ENCODE measurements around the gene LMX1B.

- no peak for TF ChIP-seq POLR2A (IDR thresholded peaks at IDR 0.05)
- TF ChIP-seq, protein P1, sequence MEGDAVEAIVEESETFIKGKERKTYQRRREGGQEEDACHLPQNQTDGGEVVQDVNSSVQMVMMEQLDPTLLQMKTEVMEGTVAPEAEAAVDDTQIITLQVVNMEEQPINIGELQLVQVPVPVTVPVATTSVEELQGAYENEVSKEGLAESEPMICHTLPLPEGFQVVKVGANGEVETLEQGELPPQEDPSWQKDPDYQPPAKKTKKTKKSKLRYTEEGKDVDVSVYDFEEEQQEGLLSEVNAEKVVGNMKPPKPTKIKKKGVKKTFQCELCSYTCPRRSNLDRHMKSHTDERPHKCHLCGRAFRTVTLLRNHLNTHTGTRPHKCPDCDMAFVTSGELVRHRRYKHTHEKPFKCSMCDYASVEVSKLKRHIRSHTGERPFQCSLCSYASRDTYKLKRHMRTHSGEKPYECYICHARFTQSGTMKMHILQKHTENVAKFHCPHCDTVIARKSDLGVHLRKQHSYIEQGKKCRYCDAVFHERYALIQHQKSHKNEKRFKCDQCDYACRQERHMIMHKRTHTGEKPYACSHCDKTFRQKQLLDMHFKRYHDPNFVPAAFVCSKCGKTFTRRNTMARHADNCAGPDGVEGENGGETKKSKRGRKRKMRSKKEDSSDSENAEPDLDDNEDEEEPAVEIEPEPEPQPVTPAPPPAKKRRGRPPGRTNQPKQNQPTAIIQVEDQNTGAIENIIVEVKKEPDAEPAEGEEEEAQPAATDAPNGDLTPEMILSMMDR (IDR thresholded peaks at IDR 0.05): no peak
These were observed 51.3 kb downstream of the LMX1B start for GRCh38 chr9:126664900-126665643.
